SU-DHL-6 (cell line): ENCODE data around the gene NPNT.

ENCODE experiments used
- EZH2phosphoT487 ChIP-seq: fragments of 200-600 bp; sonication (generic), shearing (Covaris generic); conservative IDR thresholded peaks from 2 replicates; pipeline ENCODE4 v1.6.1; 2018; ENCODE audit warnings: mild to moderate bottlenecking, antibody characterized with exemption, low read length, moderate library complexity, mixed read lengths
- TF ChIP-seq, protein P1 (sequence below): fragments of 200-600 bp; sonication (generic); IDR thresholded peaks from one replicate; pipeline ENCODE4 v1.5.1; 2017; ENCODE audit warnings: antibody characterized with exemption, mild to moderate bottlenecking, low read length, moderate library complexity; ENCODE audit not compliant: insufficient read depth, poor library complexity, severe bottlenecking

DNA sequence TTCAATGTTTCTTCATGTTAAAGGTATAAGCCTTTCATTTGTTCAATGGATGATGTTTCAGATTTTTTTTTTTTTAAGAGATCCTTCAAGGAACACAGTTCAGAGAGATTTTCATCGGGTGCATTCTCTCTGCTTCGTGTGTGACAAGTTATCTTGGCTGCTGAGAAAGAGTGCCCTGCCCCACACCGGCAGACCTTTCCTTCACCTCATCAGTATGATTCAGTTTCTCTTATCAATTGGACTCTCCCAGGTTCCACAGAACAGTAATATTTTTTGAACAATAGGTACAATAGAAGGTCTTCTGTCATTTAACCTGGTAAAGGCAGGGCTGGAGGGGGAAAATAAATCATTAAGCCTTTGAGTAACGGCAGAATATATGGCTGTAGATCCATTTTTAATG is 75.8 kb downstream of the NPNT start:
- TF ChIP-seq, protein P1, sequence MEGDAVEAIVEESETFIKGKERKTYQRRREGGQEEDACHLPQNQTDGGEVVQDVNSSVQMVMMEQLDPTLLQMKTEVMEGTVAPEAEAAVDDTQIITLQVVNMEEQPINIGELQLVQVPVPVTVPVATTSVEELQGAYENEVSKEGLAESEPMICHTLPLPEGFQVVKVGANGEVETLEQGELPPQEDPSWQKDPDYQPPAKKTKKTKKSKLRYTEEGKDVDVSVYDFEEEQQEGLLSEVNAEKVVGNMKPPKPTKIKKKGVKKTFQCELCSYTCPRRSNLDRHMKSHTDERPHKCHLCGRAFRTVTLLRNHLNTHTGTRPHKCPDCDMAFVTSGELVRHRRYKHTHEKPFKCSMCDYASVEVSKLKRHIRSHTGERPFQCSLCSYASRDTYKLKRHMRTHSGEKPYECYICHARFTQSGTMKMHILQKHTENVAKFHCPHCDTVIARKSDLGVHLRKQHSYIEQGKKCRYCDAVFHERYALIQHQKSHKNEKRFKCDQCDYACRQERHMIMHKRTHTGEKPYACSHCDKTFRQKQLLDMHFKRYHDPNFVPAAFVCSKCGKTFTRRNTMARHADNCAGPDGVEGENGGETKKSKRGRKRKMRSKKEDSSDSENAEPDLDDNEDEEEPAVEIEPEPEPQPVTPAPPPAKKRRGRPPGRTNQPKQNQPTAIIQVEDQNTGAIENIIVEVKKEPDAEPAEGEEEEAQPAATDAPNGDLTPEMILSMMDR, result no peak
- TF ChIP-seq EZH2phosphoT487, result no peak
